ENCODE data around the gene MYO9B.

Gene MYO9B, protein sequence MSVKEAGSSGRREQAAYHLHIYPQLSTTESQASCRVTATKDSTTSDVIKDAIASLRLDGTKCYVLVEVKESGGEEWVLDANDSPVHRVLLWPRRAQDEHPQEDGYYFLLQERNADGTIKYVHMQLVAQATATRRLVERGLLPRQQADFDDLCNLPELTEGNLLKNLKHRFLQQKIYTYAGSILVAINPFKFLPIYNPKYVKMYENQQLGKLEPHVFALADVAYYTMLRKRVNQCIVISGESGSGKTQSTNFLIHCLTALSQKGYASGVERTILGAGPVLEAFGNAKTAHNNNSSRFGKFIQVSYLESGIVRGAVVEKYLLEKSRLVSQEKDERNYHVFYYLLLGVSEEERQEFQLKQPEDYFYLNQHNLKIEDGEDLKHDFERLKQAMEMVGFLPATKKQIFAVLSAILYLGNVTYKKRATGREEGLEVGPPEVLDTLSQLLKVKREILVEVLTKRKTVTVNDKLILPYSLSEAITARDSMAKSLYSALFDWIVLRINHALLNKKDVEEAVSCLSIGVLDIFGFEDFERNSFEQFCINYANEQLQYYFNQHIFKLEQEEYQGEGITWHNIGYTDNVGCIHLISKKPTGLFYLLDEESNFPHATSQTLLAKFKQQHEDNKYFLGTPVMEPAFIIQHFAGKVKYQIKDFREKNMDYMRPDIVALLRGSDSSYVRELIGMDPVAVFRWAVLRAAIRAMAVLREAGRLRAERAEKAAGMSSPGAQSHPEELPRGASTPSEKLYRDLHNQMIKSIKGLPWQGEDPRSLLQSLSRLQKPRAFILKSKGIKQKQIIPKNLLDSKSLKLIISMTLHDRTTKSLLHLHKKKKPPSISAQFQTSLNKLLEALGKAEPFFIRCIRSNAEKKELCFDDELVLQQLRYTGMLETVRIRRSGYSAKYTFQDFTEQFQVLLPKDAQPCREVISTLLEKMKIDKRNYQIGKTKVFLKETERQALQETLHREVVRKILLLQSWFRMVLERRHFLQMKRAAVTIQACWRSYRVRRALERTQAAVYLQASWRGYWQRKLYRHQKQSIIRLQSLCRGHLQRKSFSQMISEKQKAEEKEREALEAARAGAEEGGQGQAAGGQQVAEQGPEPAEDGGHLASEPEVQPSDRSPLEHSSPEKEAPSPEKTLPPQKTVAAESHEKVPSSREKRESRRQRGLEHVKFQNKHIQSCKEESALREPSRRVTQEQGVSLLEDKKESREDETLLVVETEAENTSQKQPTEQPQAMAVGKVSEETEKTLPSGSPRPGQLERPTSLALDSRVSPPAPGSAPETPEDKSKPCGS (N-terminal part only)

DNA sequence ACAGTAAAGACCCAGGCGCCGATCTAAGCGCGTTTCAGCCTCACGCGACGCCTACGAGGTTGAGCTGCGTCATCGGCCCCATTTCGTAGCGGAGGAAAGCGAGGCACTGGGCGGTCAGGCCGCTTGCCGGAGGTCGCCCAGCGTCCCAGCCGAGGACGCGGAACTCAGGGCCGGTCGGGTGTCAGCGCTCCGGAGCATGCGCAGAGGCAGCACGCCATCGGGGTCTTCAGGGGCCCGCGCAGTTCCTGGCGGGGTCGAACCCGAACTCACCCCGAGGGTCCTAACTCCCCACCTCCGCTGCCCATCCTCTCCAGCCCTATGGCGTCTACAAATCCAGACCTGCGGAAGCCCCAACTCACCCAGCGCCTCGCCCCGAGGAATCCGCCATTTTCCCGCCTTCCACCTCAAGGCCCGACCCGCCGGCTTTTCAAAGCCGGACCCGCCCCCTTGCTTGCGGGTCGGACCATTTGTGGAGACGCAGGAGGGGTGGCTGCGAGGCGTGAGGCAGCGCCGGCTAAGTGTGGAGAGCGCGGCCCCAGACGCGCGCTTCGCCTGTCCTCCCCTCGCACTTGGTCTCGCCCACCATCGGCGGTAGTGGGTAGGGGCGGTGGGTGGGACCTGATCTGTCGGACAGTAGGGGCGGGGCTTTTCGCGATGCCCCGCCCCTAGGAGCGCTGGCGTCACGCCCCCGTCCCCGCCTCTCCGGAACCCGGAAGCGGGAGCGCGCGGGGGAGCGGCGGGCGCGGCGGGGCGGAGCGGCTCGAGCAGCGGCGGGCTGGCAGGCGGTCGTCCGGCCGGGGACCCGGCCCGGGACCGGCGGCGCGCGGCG, at the start of gene MYO9B, which contains the start of gene HAUS8:
MYO9B (plus strand) TSS at position 743 of the 829 bp plus-strand sequence. CDS start 25,941 bp downstream, outside the sequence.
HAUS8 (minus strand) TSS at position 418 of the 829 bp plus-strand sequence; CDS start at position 388, 30 bp downstream.
- peaks cover 12 to 58% (median 53%) of the 10 kb centered on the region in 5 donors for H3K4me1 ChIP-seq (ENCODE audit: control insufficient read depth in 5 of 5, insufficient read depth in 5 of 5, low read length in 5 of 5)
- peak within 1 kb of the TSS; percentile 75 to 92 (median 81) for H3K9ac ChIP-seq (ENCODE audit: low read length in 5 of 5)
- peak within 1 kb of the TSS; percentile 69 for H3K27ac ChIP-seq (ENCODE audit: low read depth, low read length)
- H3K36me3 ChIP-seq (ENCODE audit: control insufficient read depth in 5 of 5, insufficient read depth in 5 of 5, low read length in 5 of 5), result peaks cover 0 to 21% (median 5%) of the 10 kb centered on the region in 5 donors
- no peaks in the 10 kb centered on the region for H3K27me3 ChIP-seq (ENCODE audit: control insufficient read depth in 5 of 5, insufficient read depth in 4 of 5, low read length in 5 of 5)
- no peaks in the 10 kb centered on the region for H3K9me3 ChIP-seq (ENCODE audit: control insufficient read depth in 5 of 5, low read length in 5 of 5)
- peak within 1 kb of the TSS; percentile 85 to 90 (median 89) for H3K4me3 ChIP-seq (ENCODE audit: low read depth in 1 of 5, low read length in 5 of 5)

DNA sequence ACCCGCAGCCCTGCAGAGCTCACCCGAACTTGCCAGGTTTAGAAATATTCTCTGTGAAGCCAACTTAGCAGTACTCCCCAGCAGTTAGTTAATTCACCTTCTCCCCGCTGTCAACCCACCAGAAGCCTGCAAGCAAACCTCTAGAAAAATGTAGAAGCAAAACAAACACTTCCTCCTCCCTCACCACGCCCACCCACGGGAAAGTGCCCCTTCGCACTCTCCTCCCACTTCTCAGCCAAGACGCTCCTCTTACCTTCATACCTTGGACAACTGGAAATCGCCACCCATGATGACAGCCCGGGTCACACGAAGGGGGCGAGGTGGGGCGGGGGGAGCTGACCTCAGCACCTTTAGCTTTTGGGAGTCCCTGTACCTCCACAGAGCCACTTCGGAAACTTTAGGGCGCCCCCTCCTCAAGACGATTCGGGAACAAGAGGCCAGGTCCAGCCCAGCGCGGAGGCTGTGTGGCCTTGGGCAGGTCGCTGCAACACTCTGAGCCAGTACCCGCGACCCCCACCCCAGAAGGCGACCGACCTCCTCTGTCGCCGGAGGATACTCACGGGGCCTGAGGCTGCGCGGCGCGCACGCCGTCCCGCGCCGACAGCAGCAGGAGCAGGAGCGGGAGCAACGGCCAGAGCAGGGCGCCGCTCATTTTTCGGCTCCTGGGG, 49.5 kb upstream of the MYO9B start:
- H3K4me1 ChIP-seq (ENCODE audit: control insufficient read depth in 5 of 5, insufficient read depth in 5 of 5, low read length in 5 of 5), result peaks cover 0 to 20% (median 16%) of the 10 kb centered on the region in 5 donors
- no peaks in the 10 kb centered on the region for H3K36me3 ChIP-seq (ENCODE audit: control insufficient read depth in 5 of 5, insufficient read depth in 5 of 5, low read length in 5 of 5)
- no peak overlapping the region for H3K9ac ChIP-seq (ENCODE audit: low read length in 5 of 5)
- H3K27ac ChIP-seq (ENCODE audit: low read depth, low read length), result no peak overlapping the region
- H3K9me3 ChIP-seq (ENCODE audit: control insufficient read depth in 5 of 5, low read length in 5 of 5), result peaks cover 0 to 21% (median 14%) of the 10 kb centered on the region in 5 donors
- H3K4me3 ChIP-seq (ENCODE audit: low read depth in 1 of 5, low read length in 5 of 5), result peak overlapping the region in 3 of 5 donors; percentile 25 to 54 (median 46)
- H3K27me3 ChIP-seq (ENCODE audit: control insufficient read depth in 5 of 5, insufficient read depth in 4 of 5, low read length in 5 of 5), result peaks cover 15 to 33% (median 26%) of the 10 kb centered on the region in 5 donors

DNA sequence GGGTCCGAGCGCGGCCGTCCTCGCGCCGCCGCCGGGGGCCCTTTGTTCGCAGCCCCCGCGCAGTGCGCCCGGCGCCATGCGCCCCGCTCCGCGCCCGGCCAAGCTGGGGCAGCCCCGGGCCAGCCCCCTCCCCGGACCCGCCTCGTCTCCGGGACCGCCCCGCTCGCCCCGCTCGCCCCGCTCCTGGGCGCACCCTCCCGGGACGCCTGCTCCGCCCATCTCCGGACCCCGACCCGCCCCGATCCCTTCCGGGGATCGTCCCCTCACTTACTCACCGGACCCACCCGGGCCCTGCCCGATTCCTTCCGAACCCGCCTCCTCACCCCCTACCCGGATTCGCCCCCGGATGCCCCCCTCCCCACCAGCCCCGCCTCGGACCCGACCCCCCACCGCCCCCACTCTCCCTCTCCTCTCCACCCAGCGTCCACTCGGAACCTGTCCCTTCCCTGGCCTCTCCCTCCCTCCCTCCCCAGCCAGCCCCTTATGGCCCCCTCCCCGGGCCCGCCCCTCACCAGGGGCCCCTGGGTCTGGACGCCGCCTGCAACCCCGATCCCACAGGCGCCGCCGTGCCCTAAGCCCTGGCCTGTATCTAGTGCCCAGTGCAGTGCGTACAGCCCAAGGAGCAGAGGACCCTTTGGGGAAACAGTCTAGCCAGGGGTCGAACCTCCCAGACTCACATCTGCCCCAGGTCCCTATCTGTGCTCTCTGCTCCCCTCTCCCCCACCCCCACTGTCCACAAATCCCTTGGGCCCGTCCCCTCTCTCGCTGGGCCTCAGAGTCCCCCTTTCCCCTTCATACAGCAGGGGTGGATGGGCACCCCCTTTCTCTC, 48.7 kb upstream of the MYO9B start, which contains the start of gene CPAMD8:
CPAMD8 (minus strand) TSS at position 105 of the 829 bp plus-strand sequence. CDS start 168 bp downstream, outside the sequence.
- H3K36me3 ChIP-seq (ENCODE audit: control insufficient read depth in 5 of 5, insufficient read depth in 5 of 5, low read length in 5 of 5), result no peaks in the 10 kb centered on the region
- no peak within 1 kb of the TSS for H3K27ac ChIP-seq (ENCODE audit: low read depth, low read length)
- peak within 1 kb of the TSS in 3 of 5 donors; percentile 25 to 54 (median 46) for H3K4me3 ChIP-seq (ENCODE audit: low read depth in 1 of 5, low read length in 5 of 5)
- H3K4me1 ChIP-seq (ENCODE audit: control insufficient read depth in 5 of 5, insufficient read depth in 5 of 5, low read length in 5 of 5), result peaks cover 0 to 13% (median 8%) of the 10 kb centered on the region in 5 donors
- H3K9ac ChIP-seq (ENCODE audit: low read length in 5 of 5), result no peak within 1 kb of the TSS
- H3K9me3 ChIP-seq (ENCODE audit: control insufficient read depth in 5 of 5, low read length in 5 of 5), result peaks cover 0 to 21% (median 14%) of the 10 kb centered on the region in 5 donors
- peaks cover 15 to 33% (median 26%) of the 10 kb centered on the region in 5 donors for H3K27me3 ChIP-seq (ENCODE audit: control insufficient read depth in 5 of 5, insufficient read depth in 4 of 5, low read length in 5 of 5)

DNA sequence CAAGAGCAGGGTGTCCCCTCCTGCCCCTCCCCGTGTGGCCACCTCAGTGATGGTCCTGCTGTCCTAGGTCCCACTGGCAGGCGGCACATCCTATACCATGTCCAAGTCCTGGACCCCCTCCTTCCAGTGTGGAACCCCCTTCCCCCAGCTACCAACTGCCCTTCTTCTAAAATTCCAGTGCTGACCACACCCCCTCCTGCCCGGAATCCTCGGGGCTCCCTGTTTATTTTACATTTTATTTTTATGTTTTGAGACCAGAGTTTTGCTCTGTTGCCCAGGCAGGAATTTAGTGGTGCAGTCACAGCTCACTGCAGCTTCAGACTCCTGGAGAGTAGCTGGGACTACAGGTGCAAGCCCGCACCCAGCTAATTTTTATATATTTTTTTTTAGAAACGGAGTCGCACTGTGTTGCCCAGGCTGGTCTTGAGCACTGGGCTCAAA, 48.0 kb upstream of the MYO9B start:
- no peak overlapping the region for H3K9ac ChIP-seq (ENCODE audit: low read length in 5 of 5)
- H3K9me3 ChIP-seq (ENCODE audit: control insufficient read depth in 5 of 5, low read length in 5 of 5), result peaks cover 0 to 21% (median 14%) of the 10 kb centered on the region in 5 donors
- H3K4me1 ChIP-seq (ENCODE audit: control insufficient read depth in 5 of 5, insufficient read depth in 5 of 5, low read length in 5 of 5), result peaks cover 0 to 8% (median 7%) of the 10 kb centered on the region in 5 donors
- H3K27ac ChIP-seq (ENCODE audit: low read depth, low read length), result no peak overlapping the region
- H3K36me3 ChIP-seq (ENCODE audit: control insufficient read depth in 5 of 5, insufficient read depth in 5 of 5, low read length in 5 of 5), result no peaks in the 10 kb centered on the region
- peaks cover 15 to 33% (median 26%) of the 10 kb centered on the region in 5 donors for H3K27me3 ChIP-seq (ENCODE audit: control insufficient read depth in 5 of 5, insufficient read depth in 4 of 5, low read length in 5 of 5)
- H3K4me3 ChIP-seq (ENCODE audit: low read depth in 1 of 5, low read length in 5 of 5), result no peak overlapping the region

DNA sequence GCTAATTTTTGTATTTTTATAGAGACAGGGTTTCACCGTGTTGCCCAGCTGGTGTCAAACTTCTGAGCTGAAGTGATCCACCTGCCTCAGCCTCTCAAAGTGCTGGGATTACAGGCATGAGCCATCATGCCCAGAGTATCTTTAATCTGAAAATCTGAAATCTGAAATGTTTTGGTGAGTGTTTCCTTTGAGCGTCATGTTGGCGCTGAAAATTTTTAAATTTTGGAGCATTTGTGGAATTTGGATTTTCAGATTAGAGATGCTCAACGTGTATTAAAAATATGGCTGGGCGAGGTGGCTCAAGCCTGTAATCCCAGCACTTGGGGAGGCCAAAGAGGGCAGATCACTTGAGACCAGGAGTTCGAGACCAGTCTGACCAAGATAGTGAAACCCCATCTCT, 43.8 kb upstream of the MYO9B start:
- Histone ChIP-seq H3K4me3 (ENCODE audit: low read depth in 1 of 5, low read length in 5 of 5) (no peak overlapping the region), H3K9me3 (ENCODE audit: control insufficient read depth in 5 of 5, low read length in 5 of 5) (no peaks in the 10 kb centered on the region), H3K27me3 (ENCODE audit: control insufficient read depth in 5 of 5, insufficient read depth in 4 of 5, low read length in 5 of 5) (peaks cover 3 to 23% (median 14%) of the 10 kb centered on the region in 5 donors), H3K4me1 (ENCODE audit: control insufficient read depth in 5 of 5, insufficient read depth in 5 of 5, low read length in 5 of 5) (peaks cover 0 to 7% (median 0%) of the 10 kb centered on the region in 5 donors), H3K27ac (ENCODE audit: low read depth, low read length) (no peak overlapping the region), H3K36me3 (ENCODE audit: control insufficient read depth in 5 of 5, insufficient read depth in 5 of 5, low read length in 5 of 5) (no peaks in the 10 kb centered on the region), H3K9ac (ENCODE audit: low read length in 5 of 5) (no peak overlapping the region)

DNA sequence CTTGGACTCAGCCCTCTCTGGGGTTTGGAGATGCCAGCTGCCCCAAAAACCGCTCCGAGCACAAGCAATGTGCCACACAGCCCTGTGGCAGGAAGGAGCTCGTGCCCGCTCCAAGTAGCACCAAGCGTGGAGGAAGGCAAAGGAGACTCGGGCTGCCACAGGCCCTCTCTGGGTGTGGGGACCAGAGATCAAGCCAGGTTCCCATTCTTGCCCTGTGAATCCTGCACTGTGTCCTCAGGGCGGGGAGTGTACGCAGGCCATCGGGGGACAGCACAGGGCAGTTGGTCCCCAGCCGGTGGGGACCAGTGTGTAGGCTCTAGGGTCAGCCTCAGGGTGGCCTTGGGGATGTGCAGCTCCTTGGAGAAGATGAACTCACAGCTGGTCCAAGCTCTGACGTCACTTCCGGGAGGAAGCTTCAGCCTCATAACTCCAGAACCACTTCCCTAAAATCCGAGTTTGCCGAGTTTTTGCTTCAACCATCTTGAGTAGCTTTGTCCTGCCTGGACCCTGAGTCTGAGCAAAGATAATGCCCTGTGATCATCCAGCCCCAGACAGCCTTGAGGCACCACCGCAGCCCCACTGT, 39.6 kb upstream of the MYO9B start:
- Histone ChIP-seq H3K9ac (ENCODE audit: low read length in 5 of 5) (no peak overlapping the region), H3K27me3 (ENCODE audit: control insufficient read depth in 5 of 5, insufficient read depth in 4 of 5, low read length in 5 of 5) (peaks cover 0 to 7% (median 0%) of the 10 kb centered on the region in 5 donors), H3K9me3 (ENCODE audit: control insufficient read depth in 5 of 5, low read length in 5 of 5) (no peaks in the 10 kb centered on the region), H3K27ac (ENCODE audit: low read depth, low read length) (no peak overlapping the region), H3K4me3 (ENCODE audit: low read depth in 1 of 5, low read length in 5 of 5) (no peak overlapping the region), H3K4me1 (ENCODE audit: control insufficient read depth in 5 of 5, insufficient read depth in 5 of 5, low read length in 5 of 5) (peaks cover 0 to 7% (median 0%) of the 10 kb centered on the region in 5 donors), H3K36me3 (ENCODE audit: control insufficient read depth in 5 of 5, insufficient read depth in 5 of 5, low read length in 5 of 5) (no peaks in the 10 kb centered on the region)

DNA sequence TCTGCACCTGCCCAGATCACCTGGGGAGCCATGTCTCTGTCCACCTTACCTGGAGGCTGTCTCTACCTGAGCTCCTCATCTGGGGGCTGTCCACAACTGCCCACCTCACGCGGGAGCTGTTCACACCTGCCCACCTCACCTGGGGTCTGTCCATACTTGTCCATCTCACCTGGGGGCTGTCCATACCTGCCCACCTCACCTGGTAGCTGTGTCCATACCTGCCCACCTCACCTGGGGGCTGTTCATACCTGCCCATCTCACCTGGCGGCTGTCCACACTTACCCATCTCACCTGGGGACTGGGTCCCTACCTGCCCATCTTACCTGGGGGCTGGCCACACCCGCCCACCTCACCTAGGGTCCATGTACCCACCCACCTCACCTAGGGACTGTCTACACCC, 38.9 kb upstream of the MYO9B start:
- Histone ChIP-seq H3K27ac (ENCODE audit: low read depth, low read length) (no peak overlapping the region), H3K27me3 (ENCODE audit: control insufficient read depth in 5 of 5, insufficient read depth in 4 of 5, low read length in 5 of 5) (peaks cover 0 to 7% (median 0%) of the 10 kb centered on the region in 5 donors), H3K4me1 (ENCODE audit: control insufficient read depth in 5 of 5, insufficient read depth in 5 of 5, low read length in 5 of 5) (peaks cover 0 to 7% (median 2%) of the 10 kb centered on the region in 5 donors), H3K36me3 (ENCODE audit: control insufficient read depth in 5 of 5, insufficient read depth in 5 of 5, low read length in 5 of 5) (no peaks in the 10 kb centered on the region), H3K9me3 (ENCODE audit: control insufficient read depth in 5 of 5, low read length in 5 of 5) (no peaks in the 10 kb centered on the region), H3K4me3 (ENCODE audit: low read depth in 1 of 5, low read length in 5 of 5) (no peak overlapping the region), H3K9ac (ENCODE audit: low read length in 5 of 5) (no peak overlapping the region)

Measured in subcutaneous abdominal adipose tissue (tissue), 5 donors.